Natural killer cell (primary cell): ENCODE measurements around the gene FEM1B. TPM values are rescaled to one million over a fixed set of nuclear protein-coding genes. Genes with fewer than 3 reads are reported as not detected.

ENCODE experiments used
- ATAC-seq, 3 donors: fragments of 150-1000 bp in 2 of 3; fragments of 200-7000 bp in 1 of 3; cut with Tn5 transposase; 1 replicate in 1 of 3; 2 replicates in 2 of 3; pipeline ENCODE4 v1.10.0; 2021; ENCODE audit warnings: mild to moderate bottlenecking in 2 of 3, moderate library complexity in 2 of 3
- DNase-seq, 2 donors: peaks; one replicate each; pipeline versions ENCODE4 v3.0.0 to v3.0.0-alpha.2; 2013 to 2021; ENCODE audit warnings: mixed read lengths in 1 of 2
- H3K27ac ChIP-seq: one replicate; pipeline ENCODE4 v1.5.1; 2013; ENCODE audit warnings: mild to moderate bottlenecking, low read length
- H3K27me3 ChIP-seq: one replicate; pipeline ENCODE4 v1.6.1; 2013; ENCODE audit warnings: low read length; ENCODE audit not compliant: control insufficient read depth, insufficient read depth
- H3K36me3 ChIP-seq: one replicate; pipeline ENCODE4 v1.6.1; 2013; ENCODE audit warnings: low read length; ENCODE audit not compliant: control insufficient read depth, insufficient read depth
- H3K4me1 ChIP-seq: one replicate; pipeline ENCODE4 v1.6.1; 2013; ENCODE audit warnings: low read length; ENCODE audit not compliant: control insufficient read depth, insufficient read depth
- H3K4me3 ChIP-seq: one replicate; pipeline ENCODE4 v1.5.1; 2013; ENCODE audit warnings: low read length
- H3K9me3 ChIP-seq: one replicate; pipeline ENCODE4 v1.6.1; 2013; ENCODE audit warnings: low read length; ENCODE audit not compliant: control insufficient read depth, insufficient read depth
- H3K27ac Mint-ChIP-seq, 2 donors: one replicate each; pipeline ENCODE4 v1.8.0; 2022; ENCODE audit warnings: mild to moderate bottlenecking in 2 of 2, mixed read lengths in 2 of 2, moderate library complexity in 1 of 2
- H3K27me3 Mint-ChIP-seq, 2 donors: one replicate each; pipeline ENCODE4 v1.8.0; 2022; ENCODE audit warnings: low read depth in 2 of 2, mixed read lengths in 2 of 2
- H3K36me3 Mint-ChIP-seq: one replicate; pipeline ENCODE4 v1.8.0; 2022; ENCODE audit warnings: mixed read lengths
- H3K4me1 Mint-ChIP-seq, 2 donors: one replicate each; pipeline ENCODE4 v1.8.0; 2022; ENCODE audit warnings: mixed read lengths in 2 of 2
- H3K4me3 Mint-ChIP-seq: one replicate; pipeline ENCODE4 v1.8.0; 2022; ENCODE audit warnings: mild to moderate bottlenecking, moderate library complexity, mixed read lengths
- H3K9me3 Mint-ChIP-seq, 2 donors: one replicate each; pipeline ENCODE4 v1.8.0; 2022; ENCODE audit warnings: mixed read lengths in 2 of 2
- CTCF ChIP-seq: fragments of 200-600 bp; IDR thresholded peaks from one replicate; pipeline ENCODE4 v1.8.0; 2022; ENCODE audit warnings: antibody characterized with exemption
- WGBS: methylation state at CpG from one replicate; pipeline ENCODE4 v1.1.7; 2013; ENCODE audit warnings: missing lambda C conversion rate; ENCODE audit not compliant: insufficient coverage; 5-methylcytosine and 5-hydroxymethylcytosine counted together
- intact Hi-C: fragments of 100-400 bp; cut with micrococcal nuclease; formaldehyde crosslinking; loops from one replicate; pipeline ENCODE4 v1.14.2; 2022
- total RNA-seq, 4 donors: library from RNA; stranded (reverse); fragments of 120-200 nt in 1 of 4; gene quantifications; one replicate each; pipeline versions ENCODE4 v1.2.3 to v1.2.4, GENCODE V29; 2013 to 2022

Gene FEM1B
- total RNA-seq, 3 donors from 2014 or later (not counting 1 experiment from before 2014, with no cell fraction given): 57.4 to 73.5 (median 67.9) TPM

- H3K4me3 ChIP-seq: no peak overlapping the region
- Mint-ChIP-seq H3K27me3 (peaks cover 0 to 12% of the 10 kb centered on the region in 2 donors), H3K4me3 (no peak overlapping the region), H3K4me1 (no peaks in the 10 kb centered on the region), H3K9me3 (no peaks in the 10 kb centered on the region), H3K27ac (no peak overlapping the region), H3K36me3 (no peaks in the 10 kb centered on the region)
- 88% methylated on average over 11 of the region's 11 CpGs for WGBS
- H3K27ac ChIP-seq: no peak overlapping the region
- no peaks in the 10 kb centered on the region for H3K4me1 ChIP-seq
- TF ChIP-seq CTCF: no peak
- intact Hi-C loops: no loop called here
- DNase-seq (no peak), ATAC-seq (no peak)
- no peaks in the 10 kb centered on the region for H3K9me3 ChIP-seq
- H3K36me3 ChIP-seq: no peaks in the 10 kb centered on the region
- no peaks in the 10 kb centered on the region for H3K27me3 ChIP-seq
Observed at GRCh38 chr15:68314563-68314962, 37.0 kb downstream of the FEM1B start.

- 67% methylated on average over 1 of the region's 1 CpG for WGBS
- DNase-seq: no peak
- H3K4me1 Mint-ChIP-seq: no peaks in the 10 kb centered on the region
- Histone ChIP-seq H3K27me3 (no peaks in the 10 kb centered on the region), H3K4me1 (no peaks in the 10 kb centered on the region), H3K4me3 (no peak overlapping the region), H3K36me3 (no peaks in the 10 kb centered on the region), H3K9me3 (no peaks in the 10 kb centered on the region), H3K27ac (no peak overlapping the region)
- H3K4me3 Mint-ChIP-seq: no peak overlapping the region
- no peaks in the 10 kb centered on the region for H3K9me3 Mint-ChIP-seq
- H3K27ac Mint-ChIP-seq: no peak overlapping the region
- H3K36me3 Mint-ChIP-seq: no peaks in the 10 kb centered on the region
- intact Hi-C loops: no loop called here
- TF ChIP-seq CTCF: no peak
- peaks cover 0 to 12% of the 10 kb centered on the region in 2 donors for H3K27me3 Mint-ChIP-seq
- no peak for ATAC-seq
Observed at GRCh38 chr15:68315035-68315434, 37.5 kb downstream of the FEM1B start.

- Mint-ChIP-seq H3K27me3 (peaks cover 0 to 11% of the 10 kb centered on the region in 2 donors), H3K4me1 (no peaks in the 10 kb centered on the region), H3K9me3 (no peaks in the 10 kb centered on the region), H3K4me3 (no peak overlapping the region), H3K27ac (no peak overlapping the region), H3K36me3 (no peaks in the 10 kb centered on the region)
- Histone ChIP-seq H3K27ac (no peak overlapping the region), H3K9me3 (no peaks in the 10 kb centered on the region), H3K4me3 (no peak overlapping the region), H3K4me1 (no peaks in the 10 kb centered on the region), H3K27me3 (no peaks in the 10 kb centered on the region), H3K36me3 (no peaks in the 10 kb centered on the region)
- DNase-seq (no peak), ATAC-seq (no peak)
- intact Hi-C loops: no loop called here
- 86% methylated on average over 9 of the region's 11 CpGs for WGBS
- no peak for TF ChIP-seq CTCF
Observed at GRCh38 chr15:68315495-68316031, 38.0 kb downstream of the FEM1B start.
